B cell (primary cell): ENCODE results near the gene YJEFN3. TPM values are rescaled to one million over a fixed set of nuclear protein-coding genes. Genes with fewer than 3 reads are reported as not detected.
A peak's percentile ranks its signal among the peaks of the same experiment; 100 is the strongest.

ENCODE experiments used
- ATAC-seq: fragments of 200-7000 bp; cut with Tn5 transposase; one replicate; pipeline ENCODE4 v1.10.0; 2021; ENCODE audit warnings: low read depth, mild to moderate bottlenecking, moderate number of reproducible peaks, moderate library complexity
- CTCF ChIA-PET: fragments of 350-600 bp; sonication (Branson Sonifier 250); formaldehyde crosslinking; loops from one replicate; lab custom pipeline; 2021; ENCODE audit warnings: antibody characterized with exemption, inconsistent platforms; lab: Charles Lee
- POLR2A ChIA-PET: fragments of 350-600 bp; sonication (Branson Sonifier 250); formaldehyde crosslinking; loops from one replicate; lab custom pipeline; 2021; ENCODE audit warnings: antibody characterized with exemption; lab: Charles Lee
- DNase-seq: peaks from one replicate; pipeline ENCODE4 v3.0.0; 2013
- H2AFZ ChIP-seq: 2 replicates; pipeline ENCODE4 v1.6.1; 2012; ENCODE audit warnings: mild to moderate bottlenecking, low read depth, low read length; ENCODE audit not compliant: insufficient read depth, poor library complexity, severe bottlenecking
- H3K27ac ChIP-seq, 2 donors: 1 replicate in 1 of 2; 2 replicates in 1 of 2; pipeline ENCODE4 v1.5.1; 2012 to 2013; ENCODE audit warnings: low read length in 2 of 2, mild to moderate bottlenecking in 2 of 2, moderate library complexity in 1 of 2
- H3K27me3 ChIP-seq, 4 experiments: fragments of 200-600 bp in 1 of 4; sonication (generic) in 1 of 4; replicated peaks in 1 of 4; 1 replicate in 2 of 4; 2 replicates in 2 of 4; pipeline versions ENCODE4 v1.6.1 to v1.7.0; 2013 to 2016; ENCODE audit warnings: low read length in 3 of 4, mild to moderate bottlenecking in 2 of 4, mixed read lengths in 1 of 4, moderate library complexity in 1 of 4; ENCODE audit not compliant: insufficient read depth in 4 of 4, control insufficient read depth in 3 of 4; ENCODE audit errors: control extremely low read depth in 1 of 4
- H3K36me3 ChIP-seq, 2 experiments: replicated peaks in 1 of 2; 1 replicate in 1 of 2; 2 replicates in 1 of 2; pipeline versions ENCODE4 v1.6.1 to v1.7.1; 2013; ENCODE audit warnings: low read length in 1 of 2; ENCODE audit not compliant: insufficient read depth in 2 of 2, control insufficient read depth in 1 of 2; ENCODE audit errors: control extremely low read depth in 1 of 2, extremely low read depth in 1 of 2
- H3K4me1 ChIP-seq, 2 donors: fragments of 200-600 bp in 1 of 2; sonication (generic) in 1 of 2; 1 replicate in 1 of 2; 2 replicates in 1 of 2; pipeline versions ENCODE4 v1.5.1 to v1.6.1; 2013 to 2017; ENCODE audit warnings: low read length in 2 of 2; ENCODE audit not compliant: control insufficient read depth in 2 of 2, insufficient read depth in 2 of 2
- H3K4me2 ChIP-seq: replicated peaks from 2 replicates; pipeline ENCODE3; 2012; ENCODE audit warnings: mild to moderate bottlenecking, low read depth, low read length; ENCODE audit not compliant: poor library complexity, severe bottlenecking
- H3K4me3 ChIP-seq, 5 experiments: fragments of 200-600 bp in 1 of 5; sonication (generic) in 1 of 5; 1 replicate in 3 of 5; 2 replicates in 2 of 5; pipeline versions ENCODE4 v1.5.1 to v1.7.0; 2011 to 2016; ENCODE audit warnings: low read length in 4 of 5, mild to moderate bottlenecking in 4 of 5, low read depth in 2 of 5, control low read depth in 1 of 5, moderate library complexity in 1 of 5; ENCODE audit not compliant: insufficient read depth in 1 of 5; ENCODE audit errors: control extremely low read depth in 1 of 5, extremely low read depth in 1 of 5
- H3K79me2 ChIP-seq: fragments of 200-600 bp; sonication (generic); one replicate; pipeline ENCODE4 v1.6.0; 2016; ENCODE audit warnings: low read length; ENCODE audit not compliant: control insufficient read depth, insufficient read depth
- H3K9ac ChIP-seq: fragments of 200-600 bp; sonication (generic); 2 replicates; pipeline ENCODE4 v1.6.1; 2017; ENCODE audit warnings: mild to moderate bottlenecking, low read length, moderate library complexity
- H3K9me3 ChIP-seq, 3 donors: one replicate each; pipeline versions ENCODE4 v1.6.1 to v1.7.1; 2013; ENCODE audit warnings: low read length in 2 of 3; ENCODE audit not compliant: control insufficient read depth in 2 of 3, insufficient read depth in 1 of 3; ENCODE audit errors: control extremely low read depth in 1 of 3
- H4K20me1 ChIP-seq: 2 replicates; pipeline ENCODE4 v1.6.0; 2012; ENCODE audit warnings: mild to moderate bottlenecking, low read length; ENCODE audit not compliant: insufficient read depth, control insufficient read depth, poor library complexity, severe bottlenecking
- H3K27ac Mint-ChIP-seq: one replicate; pipeline ENCODE4 v1.8.0; 2021; ENCODE audit warnings: mixed read lengths
- H3K27me3 Mint-ChIP-seq: one replicate; pipeline ENCODE4 v1.8.0; 2021; ENCODE audit warnings: mixed read lengths
- H3K4me1 Mint-ChIP-seq: one replicate; pipeline ENCODE4 v1.8.0; 2021; ENCODE audit warnings: mixed read lengths
- H3K4me3 Mint-ChIP-seq: one replicate; pipeline ENCODE4 v1.8.0; 2021; ENCODE audit warnings: mixed read lengths
- H3K9me3 Mint-ChIP-seq: one replicate; pipeline ENCODE4 v1.8.0; 2022; ENCODE audit warnings: mixed read lengths; ENCODE audit not compliant: insufficient read depth
- EZH2 ChIP-seq: IDR thresholded peaks from 2 replicates; pipeline ENCODE4 v1.6.1; 2012; ENCODE audit warnings: borderline replicate concordance, low read depth, mild to moderate bottlenecking, moderate library complexity, low read length; ENCODE audit not compliant: insufficient read depth, poor library complexity, severe bottlenecking
- WGBS: methylation state at CpG from one replicate; pipeline ENCODE4 v1.1.5; 2013; ENCODE audit warnings: missing lambda C conversion rate; ENCODE audit not compliant: insufficient coverage; 5-methylcytosine and 5-hydroxymethylcytosine counted together
- intact Hi-C: fragments of 100-400 bp; cut with micrococcal nuclease; formaldehyde crosslinking; loops from one replicate; pipeline ENCODE4 v1.10.0; 2022
- polyA plus RNA-seq: library from polyadenylated mRNA; depleted of rRNA; stranded (reverse); fragments of >200 nt; gene quantifications from 2 replicates; pipeline ENCODE4 v1.2.3, GENCODE V29; 2012
- total RNA-seq, 2 donors: library from RNA; stranded (reverse); fragments of 120-200 nt in 1 of 2; gene quantifications; 1 replicate in 1 of 2; 2 replicates in 1 of 2; pipeline versions ENCODE4 v1.2.3 to v1.2.4, GENCODE V29; 2013 to 2022
- TF ChIP-seq, protein P1 (sequence below): fragments of 200-600 bp; IDR thresholded peaks from one replicate; pipeline ENCODE4 v1.8.0; 2022; ENCODE audit warnings: antibody characterized with exemption, mild to moderate bottlenecking

Gene YJEFN3
- total and polyA plus RNA-seq, 2 donors (not counting 1 experiment from before 2014, with no cell fraction given), result 7.1 to 8.8 TPM

DNA sequence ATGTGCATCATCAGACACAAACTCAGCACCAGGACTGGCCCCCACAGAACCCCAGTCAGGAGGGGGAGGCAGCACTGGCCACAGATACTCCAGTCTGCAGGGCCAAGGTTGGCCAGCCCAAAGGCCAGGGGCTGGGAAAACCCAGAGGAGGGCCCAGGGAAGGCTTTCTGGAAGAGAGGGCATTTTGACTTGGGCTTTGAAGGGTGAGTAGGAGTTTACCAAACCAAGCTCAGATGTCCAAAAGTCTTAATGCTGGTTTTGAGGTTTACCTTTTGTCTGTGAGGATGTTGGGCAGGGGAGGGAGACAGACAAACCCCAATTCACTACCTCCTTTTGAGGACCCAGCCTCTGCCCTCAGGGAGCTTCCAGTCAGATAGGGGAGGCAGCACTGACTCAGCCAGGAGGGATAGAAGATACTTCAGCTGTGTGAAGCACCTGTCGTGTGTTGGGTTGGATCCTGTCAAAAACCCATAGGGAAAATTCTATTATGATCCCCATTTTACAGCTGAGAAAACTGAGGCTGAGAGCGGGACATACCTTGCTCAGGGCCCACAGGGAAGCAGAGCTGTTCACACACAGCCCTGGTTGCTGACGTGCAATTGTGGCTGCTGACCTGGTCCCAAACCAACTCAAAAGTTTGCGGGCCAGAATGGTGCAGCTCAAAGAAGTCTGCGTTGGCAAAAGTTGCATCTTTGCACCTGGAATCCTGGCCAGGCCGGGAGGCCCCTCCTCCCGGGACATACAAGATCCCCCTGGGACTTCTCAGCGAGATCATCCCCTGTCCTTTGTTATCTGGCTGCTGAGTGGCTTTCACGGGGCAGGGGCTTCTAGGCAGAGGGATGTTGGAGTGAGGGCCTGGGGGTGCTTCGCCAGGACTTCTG is 22.5 kb downstream of the YJEFN3 start:
- intact Hi-C loops, result no loop called here
- POLR2A ChIA-PET, result no interaction called here

More for the DNA sequence above, 22.5 kb downstream of the YJEFN3 start:
- Histone ChIP-seq H2AFZ (no peak overlapping the region), H3K4me3 (no peak overlapping the region), H3K9me3 (peaks cover 0 to 11% (median 0%) of the 10 kb centered on the region in 3 donors), H3K4me1 (peaks cover 0 to 2% of the 10 kb centered on the region in 2 donors), H3K9ac (no peak overlapping the region), H3K79me2 (no peaks in the 10 kb centered on the region), H3K36me3 (no peaks in the 10 kb centered on the region), H3K27me3 (peaks cover 0 to 12% (median 0%) of the 10 kb centered on the region in 4 experiments), H3K27ac (no peak overlapping the region), H3K4me2 (no peak overlapping the region), H4K20me1 (no peaks in the 10 kb centered on the region)
- Mint-ChIP-seq H3K4me3 (no peak overlapping the region), H3K9me3 (no peaks in the 10 kb centered on the region), H3K27me3 (peaks cover 8% of the 10 kb centered on the region), H3K27ac (peak overlapping the region; percentile 6), H3K4me1 (no peaks in the 10 kb centered on the region)
- TF ChIP-seq EZH2, result no peak
- TF ChIP-seq, protein P1, sequence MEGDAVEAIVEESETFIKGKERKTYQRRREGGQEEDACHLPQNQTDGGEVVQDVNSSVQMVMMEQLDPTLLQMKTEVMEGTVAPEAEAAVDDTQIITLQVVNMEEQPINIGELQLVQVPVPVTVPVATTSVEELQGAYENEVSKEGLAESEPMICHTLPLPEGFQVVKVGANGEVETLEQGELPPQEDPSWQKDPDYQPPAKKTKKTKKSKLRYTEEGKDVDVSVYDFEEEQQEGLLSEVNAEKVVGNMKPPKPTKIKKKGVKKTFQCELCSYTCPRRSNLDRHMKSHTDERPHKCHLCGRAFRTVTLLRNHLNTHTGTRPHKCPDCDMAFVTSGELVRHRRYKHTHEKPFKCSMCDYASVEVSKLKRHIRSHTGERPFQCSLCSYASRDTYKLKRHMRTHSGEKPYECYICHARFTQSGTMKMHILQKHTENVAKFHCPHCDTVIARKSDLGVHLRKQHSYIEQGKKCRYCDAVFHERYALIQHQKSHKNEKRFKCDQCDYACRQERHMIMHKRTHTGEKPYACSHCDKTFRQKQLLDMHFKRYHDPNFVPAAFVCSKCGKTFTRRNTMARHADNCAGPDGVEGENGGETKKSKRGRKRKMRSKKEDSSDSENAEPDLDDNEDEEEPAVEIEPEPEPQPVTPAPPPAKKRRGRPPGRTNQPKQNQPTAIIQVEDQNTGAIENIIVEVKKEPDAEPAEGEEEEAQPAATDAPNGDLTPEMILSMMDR, result no peak
- DNase-seq (no peak), ATAC-seq (no peak)
- CTCF ChIA-PET, result interaction anchor here (1.0 to 2.8 kb wide), 2 partner anchors 19 to 27 kb away, joined by 3 to 8 read pairs; no protein-coding TSS in a partner anchor
- WGBS, result 79% methylated on average over 10 of the region's 10 CpGs
